RPMI7951 (cell line): ENCODE results near the gene MYH15. TPM values are rescaled to one million over a fixed set of nuclear protein-coding genes. Genes with fewer than 3 reads are reported as not detected.

Source experiments
- DNase-seq: peaks from one replicate; pipeline ENCODE4 v3.0.0-alpha.2; 2012; ENCODE audit warnings: low read depth
- total RNA-seq: library from RNA; depleted of rRNA; stranded (reverse); fragments of >200 nt; shearing (Covaris generic); gene quantifications from 2 replicates; pipeline ENCODE4 v1.2.3, GENCODE V29; 2014

Gene MYH15
- total RNA-seq, 1 experiment from 2014 or later = 0.24 TPM

DNA sequence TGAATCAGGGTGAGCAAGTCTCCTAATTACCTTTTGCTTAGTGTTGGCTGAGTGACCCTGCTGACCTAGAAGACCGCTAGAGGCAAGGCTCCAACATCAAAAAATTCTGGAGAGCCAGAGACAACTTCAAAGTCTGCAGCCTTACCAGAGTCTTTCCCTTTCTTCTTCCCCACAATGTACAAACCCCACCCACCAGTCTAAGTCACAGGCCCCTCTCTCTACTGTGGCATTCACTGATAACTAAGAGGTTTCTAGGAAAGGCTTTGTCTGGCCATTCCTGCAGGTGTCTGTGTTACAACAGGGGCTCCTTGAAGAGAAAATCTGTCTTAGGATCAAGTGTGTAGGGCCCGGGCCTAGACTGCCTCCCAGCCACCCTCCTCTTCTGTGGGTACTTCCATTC, 525 bp downstream of the MYH15 start:
- DNase-seq = no peak

DNA sequence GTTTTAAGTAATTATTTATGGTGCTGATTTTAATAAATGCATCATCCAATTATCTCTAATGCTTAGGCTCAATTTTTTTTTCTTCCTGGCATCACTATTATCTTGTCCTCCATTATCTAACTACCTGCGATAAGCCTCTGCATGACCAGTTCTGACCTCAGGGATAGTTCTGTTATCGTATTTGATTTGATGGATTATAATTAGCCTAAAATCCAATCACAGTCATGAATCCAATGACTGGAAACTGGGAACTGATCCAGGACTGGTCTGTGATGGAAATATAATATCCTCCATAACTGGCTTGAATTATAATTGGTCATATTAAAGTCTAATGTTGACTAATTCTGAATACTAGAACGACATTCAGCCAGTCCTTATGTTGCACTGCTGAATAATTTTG, 1.1 kb downstream of the MYH15 start:
- no peak for DNase-seq

DNA sequence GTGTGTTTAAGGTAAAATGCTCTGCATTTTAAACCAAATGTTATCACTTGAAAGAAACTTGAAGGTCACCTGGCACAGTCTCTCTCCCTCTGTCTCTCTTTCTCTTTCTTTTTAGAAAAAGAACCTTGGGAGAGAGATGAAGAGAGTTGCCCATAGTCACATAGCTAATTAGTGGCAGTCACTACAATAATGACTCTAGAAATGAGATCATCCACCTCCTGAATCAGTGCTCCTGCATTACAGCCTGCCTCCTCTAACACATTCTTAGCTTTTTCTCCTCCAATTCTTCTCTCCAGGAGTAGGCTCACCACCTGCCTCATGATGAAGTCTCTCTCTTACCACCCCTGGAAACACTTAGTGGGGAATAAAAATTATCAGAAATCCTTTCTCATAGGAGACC, 2.5 kb downstream of the MYH15 start:
- DNase-seq = no peak

DNA sequence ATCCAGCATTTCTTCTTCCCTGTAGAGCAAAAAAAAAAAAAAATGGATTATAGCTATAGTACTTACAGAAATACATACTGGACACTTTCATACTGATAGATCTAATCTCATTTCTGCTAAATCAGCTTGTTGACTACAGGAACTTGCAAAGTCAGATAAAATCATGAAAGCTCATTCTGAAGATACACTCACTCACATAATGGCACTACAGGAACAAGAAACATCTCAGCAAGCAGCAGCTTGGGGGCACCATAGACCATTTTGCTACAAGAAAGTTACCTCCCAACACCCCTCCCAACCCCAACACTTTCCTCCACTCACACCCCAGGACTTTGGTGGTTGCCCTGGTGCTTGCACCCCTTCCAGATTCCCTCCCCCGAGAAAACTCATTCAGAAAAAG, 4.6 kb downstream of the MYH15 start:
- no peak for DNase-seq

DNA sequence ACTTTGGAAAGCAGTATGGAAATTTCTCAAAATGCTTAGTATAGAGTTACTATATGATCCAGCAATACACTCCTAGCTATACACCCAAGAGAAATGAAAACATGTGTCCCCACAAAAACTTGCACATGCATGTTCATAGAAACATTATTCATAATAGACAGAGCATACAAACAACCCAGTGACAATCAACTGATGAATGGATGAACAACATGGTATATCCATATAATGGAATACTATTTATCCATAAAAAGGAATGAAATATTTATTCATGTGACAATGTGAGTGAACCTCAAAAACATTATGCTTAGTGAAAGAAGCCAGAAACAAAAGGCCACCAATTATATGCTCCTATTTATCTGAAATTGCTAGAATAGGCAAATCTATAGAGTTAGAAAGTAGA, 6.7 kb downstream of the MYH15 start:
- no peak for DNase-seq

DNA sequence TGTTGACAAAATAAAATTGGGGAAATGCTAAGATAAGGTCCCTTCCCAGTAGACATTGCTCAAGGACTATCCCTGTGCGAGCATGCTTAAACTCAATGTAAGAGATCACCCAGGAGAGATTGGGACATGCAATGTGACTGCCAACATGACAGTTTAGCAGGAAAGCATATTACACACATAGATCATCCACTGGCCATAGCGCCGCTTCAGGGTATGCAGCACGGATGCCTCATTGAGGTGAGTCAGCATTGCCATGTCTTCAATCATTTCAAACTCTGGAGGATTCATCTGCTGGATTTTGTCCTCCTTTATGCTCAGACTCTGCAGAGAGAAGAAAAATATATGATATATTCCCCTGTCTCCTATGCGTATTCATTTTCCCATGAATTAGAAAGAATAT, 8.9 kb downstream of the MYH15 start:
- DNase-seq = peak; percentile 40

DNA sequence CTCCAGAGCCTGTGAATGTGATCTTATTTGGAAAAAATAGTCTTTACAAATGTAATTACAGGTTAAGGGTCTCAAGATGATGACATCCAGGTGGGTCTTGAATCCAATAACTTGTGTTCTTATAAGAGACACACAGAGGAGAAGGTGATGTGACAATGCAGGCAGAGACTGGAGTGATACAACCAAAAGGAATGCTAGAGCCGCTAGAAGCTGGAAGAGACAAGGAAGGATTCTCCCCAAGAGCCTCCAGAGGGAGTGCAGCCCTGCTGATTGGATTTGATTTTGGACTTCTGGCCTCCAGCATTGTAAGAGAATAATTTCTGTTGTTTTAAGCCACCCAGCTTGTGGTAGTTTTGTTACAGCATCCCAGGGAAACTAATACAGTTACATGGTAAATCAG, 9.7 kb downstream of the MYH15 start:
- DNase-seq = peak; percentile 21

DNA sequence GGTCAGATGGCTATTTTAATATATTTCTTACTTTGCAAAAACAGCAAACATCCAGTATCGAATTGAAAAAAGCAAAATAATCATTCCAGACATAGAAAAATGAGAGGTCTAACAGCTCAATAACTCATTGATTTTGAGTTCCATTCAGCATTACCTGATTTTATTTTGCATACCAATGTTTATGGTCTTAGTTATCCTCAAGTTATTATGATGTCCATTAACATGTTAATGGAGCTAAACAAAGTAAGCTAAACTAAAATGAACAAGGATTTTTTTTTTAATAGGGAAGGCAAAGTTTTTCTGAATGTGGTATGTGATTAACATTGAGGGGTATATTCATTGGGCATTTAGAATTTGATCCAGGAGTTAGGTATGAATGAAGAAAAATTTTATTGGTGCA, 13.1 kb downstream of the MYH15 start:
- DNase-seq = no peak

DNA sequence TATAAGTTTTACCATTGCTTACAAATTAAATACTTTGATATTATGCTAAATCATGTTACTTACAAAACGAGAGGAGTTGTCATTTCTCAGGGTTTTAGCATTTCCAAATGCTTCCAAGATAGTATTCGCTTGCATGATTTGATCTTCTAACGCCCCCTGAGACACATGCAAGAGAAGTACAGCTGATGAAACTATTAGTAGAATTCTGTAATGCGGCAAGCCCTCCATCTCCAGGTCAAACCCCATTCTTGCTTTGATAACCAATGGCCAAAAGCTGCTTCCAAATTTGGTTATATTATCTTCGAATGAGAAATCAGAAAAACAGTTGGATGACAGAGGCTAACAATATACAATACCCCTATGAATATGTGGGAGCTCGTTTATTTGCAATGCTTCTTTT, 14.7 kb downstream of the MYH15 start:
- no peak for DNase-seq

DNA sequence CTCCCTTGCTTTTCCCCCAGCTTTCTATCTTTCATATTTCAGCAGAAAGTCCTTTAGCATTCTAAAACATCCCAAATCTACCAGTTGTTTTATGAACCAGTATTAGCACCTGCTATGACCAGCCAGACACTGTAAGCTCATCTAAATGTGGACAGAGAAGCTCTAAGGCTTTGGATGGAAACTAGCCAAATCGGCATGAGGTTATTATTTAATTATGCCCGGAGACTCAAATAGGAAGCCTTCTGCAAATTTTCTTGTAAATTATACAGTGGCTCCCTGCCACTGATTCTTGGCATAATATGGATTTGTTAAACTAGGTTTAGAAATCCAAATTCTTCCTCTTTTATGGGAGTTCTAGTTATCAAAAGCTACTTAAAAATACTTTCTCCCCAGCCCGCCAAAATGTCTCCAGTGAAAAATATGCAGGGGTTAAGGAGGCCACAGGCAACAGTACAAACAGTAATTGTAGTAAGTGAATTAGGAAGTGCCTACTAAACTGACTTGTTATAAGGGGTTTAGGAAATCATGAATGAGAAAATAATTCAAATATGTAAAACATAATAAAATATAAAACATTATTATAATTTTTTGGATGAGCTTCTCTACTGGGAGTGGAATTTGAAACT, 15.4 kb downstream of the MYH15 start:
- no peak for DNase-seq

DNA sequence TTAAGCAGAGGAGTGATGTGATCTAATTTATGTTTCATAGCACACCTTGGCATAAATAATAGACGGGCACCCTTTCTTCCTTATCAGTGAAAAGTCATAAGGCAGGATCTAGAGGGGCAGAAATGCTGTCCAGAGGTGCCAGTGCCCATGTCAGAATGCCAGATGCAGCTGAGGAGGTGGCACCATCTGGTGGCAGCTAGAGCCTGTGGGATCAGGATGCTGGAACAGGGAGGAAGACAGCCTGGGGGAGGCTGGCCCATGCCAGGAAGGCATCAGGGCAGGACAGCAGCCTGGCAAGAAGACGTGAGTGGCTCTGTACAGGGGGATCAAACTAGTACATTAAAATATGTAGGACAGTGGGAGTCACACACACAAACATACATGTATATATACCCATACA, 16.5 kb downstream of the MYH15 start:
- peak; percentile 32 for DNase-seq

DNA sequence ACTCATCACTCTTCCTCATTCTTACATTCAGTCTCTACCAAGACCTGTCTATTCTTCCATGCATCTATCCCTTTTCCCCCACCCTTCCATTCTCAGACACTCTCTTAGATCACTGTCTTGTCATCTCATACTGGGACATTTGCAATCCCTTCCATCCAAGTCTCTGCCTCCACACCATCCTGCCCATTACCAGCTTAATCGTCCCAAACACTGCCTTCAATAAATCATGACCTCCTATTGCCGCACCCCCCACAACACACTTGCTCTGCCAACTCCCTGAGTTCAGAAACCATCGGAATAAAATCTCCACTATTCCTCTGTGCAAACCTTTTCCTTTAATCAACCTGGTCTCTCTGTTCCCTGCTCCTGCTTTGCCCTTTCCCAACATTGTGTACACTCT, 18.9 kb downstream of the MYH15 start:
- no peak for DNase-seq

DNA sequence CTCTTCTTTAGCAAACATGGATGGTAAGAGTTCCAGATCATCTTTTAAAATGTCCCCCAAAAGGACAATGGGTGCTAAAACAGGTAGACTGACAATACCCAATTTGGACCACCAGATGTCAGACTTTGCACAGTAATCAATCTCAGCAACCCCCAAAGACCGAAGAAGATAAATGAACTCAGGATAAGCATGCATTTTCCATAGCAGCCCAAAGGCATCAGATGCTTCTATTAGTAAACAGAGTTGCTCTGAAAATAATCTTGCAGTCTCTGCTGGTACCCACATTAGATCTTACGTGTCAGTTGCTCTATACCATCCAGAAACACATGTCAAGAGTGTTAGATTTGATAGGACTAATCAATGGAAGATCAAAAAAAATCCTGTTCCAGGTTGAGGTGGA, 20.6 kb downstream of the MYH15 start:
- peak; percentile 49 for DNase-seq

DNA sequence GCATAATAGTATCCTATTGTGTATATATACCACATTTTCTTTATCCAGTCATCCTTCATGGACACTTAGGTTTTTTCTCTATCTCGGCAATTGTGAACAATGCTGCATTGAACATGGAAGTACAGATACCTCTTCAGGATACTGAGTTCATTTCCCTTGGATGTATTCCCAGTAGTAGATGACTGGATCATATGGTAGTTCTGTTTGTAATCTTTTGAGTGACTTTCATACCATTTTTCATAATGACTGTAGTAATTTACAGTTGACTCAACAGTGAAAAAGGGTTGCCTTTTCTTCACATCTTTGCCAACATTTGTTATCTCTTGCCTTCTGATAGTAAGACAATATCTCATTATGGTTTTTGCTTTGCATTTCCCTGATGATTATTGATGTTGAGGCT, 21.8 kb downstream of the MYH15 start:
- peak; percentile 18 for DNase-seq

DNA sequence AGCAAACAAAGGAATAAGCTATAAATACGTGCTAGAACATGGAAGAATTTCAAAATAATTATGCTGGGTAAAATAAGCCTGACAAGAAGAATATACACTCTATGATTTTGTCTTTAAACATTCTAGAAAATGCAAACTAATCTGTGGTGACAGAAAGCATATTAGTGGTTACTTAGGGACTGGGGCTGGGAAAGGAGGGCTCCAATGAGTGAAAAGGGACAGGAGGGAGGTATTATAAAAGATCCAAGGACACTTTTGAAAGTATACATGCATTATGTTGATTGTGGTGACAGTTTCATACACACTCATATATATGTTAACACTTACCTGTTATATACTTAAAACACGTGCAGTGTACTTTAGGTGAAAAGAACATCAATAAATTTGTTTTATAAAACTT, 23.0 kb downstream of the MYH15 start:
- DNase-seq = no peak

DNA sequence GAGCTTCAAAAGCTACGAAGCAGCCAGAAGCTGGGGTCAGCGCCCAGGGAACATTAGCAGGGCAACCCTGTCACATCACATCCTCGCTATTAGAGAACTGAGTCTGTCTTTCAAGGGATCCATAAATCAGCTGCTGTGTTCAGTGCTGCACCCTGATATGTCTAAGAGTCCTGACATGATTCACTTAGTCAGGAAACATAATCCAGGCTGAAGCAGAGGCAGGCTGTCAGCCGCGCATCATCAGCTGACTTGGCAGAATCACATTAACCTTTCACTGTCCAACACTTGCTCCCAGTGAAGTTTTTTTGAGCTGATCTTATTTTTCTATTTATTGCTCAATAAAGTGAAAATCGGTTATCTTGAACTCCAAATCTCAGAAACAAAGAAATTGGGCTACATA, 23.5 kb downstream of the MYH15 start:
- peak; percentile 32 for DNase-seq

DNA sequence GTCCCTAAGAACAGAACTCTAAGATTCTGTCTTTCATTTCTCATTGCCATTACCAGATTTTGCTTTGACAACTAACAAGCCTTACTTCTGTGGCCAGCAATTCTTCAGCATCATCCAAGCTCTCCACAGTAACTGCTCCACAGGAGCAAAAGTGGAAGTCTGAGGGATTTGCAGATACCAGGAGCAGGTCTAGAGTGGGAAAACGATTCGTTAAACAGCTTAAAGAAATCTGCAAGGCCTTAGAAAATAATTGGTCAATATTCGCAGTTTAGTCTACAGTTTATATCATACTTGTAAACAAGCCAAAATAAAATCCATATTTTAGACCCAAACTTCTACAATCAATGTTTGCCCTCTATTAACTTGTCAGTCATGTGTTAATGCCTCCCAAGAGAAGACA, 24.1 kb downstream of the MYH15 start:
- no peak for DNase-seq

DNA sequence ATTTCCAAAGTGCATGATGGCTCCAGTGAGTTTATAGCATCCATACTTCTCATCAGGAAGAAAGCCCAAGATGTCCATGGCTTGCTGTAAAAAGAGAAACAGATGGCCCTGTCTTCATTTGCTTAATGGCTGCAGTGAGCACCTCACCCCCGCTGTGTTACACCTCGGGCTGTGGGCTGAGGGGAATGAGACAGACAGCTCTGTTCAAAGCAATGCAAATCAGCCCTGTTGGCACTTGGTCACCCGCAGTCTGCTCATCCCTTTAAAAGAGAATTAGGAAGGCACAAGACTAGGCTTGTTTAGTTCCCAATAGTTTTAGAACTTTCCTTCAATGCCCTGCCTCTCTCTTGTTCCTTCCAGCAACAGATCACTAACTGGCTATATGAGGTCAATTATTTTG, 25.2 kb downstream of the MYH15 start:
- no peak for DNase-seq

DNA sequence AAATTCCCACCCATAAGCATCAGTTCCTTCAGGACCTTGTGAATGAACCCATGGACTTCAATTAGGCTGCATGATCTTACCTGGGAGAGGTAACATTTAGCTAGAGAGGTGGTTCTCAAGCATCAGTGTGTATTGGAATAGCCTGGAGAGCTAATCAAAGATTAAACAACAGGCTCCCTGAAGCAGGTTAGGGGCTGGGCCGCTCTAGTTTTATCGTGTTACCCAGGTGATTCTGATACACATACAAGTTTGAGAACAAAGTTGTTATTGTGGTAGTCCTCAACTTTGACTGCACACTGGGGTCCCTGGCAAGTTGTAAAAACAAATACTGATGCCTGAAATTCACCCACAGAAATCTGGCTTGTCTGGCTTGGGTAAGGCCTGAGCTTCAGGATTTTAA, 31.2 kb downstream of the MYH15 start:
- DNase-seq = no peak

DNA sequence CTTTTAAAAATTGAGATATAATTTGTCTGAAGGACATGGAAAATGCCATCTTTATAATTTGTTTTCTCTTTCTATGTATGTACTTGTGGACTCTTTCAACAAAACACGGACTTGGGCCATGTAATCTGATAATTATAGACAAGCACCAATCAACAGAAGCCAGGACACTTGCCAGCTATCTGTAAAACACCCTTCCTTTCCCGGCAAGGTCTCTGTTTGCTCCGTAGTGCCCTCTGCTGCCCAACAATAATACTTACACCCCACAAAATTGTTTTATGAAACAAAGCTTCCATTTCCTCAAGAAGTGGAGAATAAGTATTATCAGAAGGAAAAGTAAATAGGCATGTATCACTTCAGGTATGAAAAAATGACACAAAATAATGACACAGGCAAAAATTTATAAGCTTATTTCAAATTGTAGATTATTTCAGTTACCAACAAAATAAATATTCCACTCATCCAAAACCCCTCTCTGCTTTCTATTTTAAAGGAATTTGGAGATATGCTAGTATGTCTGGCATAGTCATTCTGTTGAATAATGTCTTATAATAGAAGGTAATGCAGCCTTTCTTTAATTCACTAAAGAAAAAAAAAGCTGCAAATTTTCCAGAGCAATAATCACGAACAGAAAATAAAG, 32.8 kb downstream of the MYH15 start:
- DNase-seq = peak; percentile 76

DNA sequence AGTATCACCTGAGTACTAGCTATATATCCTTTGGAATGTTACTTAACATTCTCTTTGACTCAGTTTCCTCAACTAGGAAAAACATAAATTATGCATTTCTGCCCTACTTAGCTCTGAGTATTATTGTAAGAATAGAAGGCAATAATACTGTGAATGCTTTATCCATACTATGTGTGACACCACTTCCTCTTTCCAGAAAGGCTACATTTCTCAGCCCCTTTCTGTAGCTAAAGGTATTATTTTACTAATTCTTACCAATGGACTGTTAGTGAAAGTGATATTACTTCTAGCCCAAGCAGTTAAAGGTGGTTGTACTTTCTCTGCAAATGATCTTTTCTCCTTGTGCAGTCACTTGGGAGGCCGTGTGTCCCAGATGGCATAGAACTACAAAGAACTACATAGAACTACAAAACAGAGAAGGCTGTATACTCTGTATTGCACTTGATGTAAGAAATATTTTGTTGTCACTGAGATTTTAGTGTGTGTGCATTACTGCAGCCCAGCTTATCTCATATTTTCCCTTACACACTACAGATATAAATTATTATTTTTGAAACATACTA, 35.1 kb downstream of the MYH15 start:
- no peak for DNase-seq

DNA sequence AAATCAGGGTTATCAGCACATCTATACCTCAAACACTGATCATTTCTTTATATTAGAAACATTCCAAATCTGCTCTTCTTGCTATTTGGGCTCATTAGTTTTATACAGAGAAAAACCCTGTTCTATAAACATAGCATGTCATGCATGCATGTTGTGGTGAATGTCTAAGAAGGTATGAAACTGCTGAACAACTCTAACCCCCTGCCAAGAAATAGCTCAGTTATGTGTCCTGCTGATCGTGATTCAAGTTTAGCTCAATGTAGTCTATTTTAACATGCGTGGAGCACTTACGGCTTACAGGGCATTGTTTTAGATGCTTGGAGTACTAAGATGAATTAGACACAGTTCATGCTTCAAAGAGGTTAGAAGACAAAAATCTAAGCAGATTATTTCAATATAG, 35.8 kb downstream of the MYH15 start:
- no peak for DNase-seq

DNA sequence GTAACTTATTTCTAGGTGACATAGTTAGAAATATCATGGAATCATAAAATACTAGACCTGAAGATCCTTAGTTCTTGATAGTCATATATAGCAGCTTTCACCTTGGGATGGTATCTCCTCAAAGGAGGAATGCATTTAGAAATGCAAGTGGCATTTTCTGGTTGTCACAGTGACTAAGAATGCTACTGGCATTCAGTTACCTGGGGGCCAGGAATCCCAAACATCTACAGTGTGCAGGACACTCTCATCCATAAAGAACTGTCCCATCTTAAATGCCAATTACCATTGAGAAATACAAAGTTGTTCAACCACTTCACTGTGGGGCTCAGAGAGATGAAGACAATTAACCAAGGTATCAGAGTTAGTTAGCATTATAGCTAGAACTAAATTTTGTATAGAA, 36.7 kb downstream of the MYH15 start:
- DNase-seq = no peak
